Activated CD4-positive, alpha-beta memory T cell treated with anti-CD3 and anti-CD28 coated beads, Interleukin-2, amount 10 ng/mL, durations not matched to agents 7 days and 5 days (primary cell): ENCODE results near the gene SESTD1. TPM values are rescaled to one million over a fixed set of nuclear protein-coding genes. Genes with fewer than 3 reads are reported as not detected.

Experiments
- CTCF ChIA-PET: fragments of 350-600 bp; sonication (Branson Sonifier 250); formaldehyde crosslinking; loops from one replicate; lab custom pipeline; 2021; ENCODE audit warnings: antibody characterized with exemption, inconsistent platforms; lab: Charles Lee
- POLR2A ChIA-PET: fragments of 350-600 bp; sonication (Branson Sonifier 250); formaldehyde crosslinking; loops from one replicate; lab custom pipeline; 2021; ENCODE audit warnings: antibody characterized with exemption; lab: Charles Lee
- DNase-seq: peaks from one replicate; pipeline ENCODE4 v3.0.0-alpha.2; 2020
- H3K27ac Mint-ChIP-seq: one replicate; pipeline ENCODE4 v1.8.0; 2021; ENCODE audit warnings: mild to moderate bottlenecking, mixed read lengths
- H3K27me3 Mint-ChIP-seq: one replicate; pipeline ENCODE4 v1.8.0; 2021; ENCODE audit warnings: mixed read lengths
- H3K36me3 Mint-ChIP-seq: one replicate; pipeline ENCODE4 v1.8.0; 2021; ENCODE audit warnings: low read depth, mixed read lengths
- H3K4me1 Mint-ChIP-seq: one replicate; pipeline ENCODE4 v1.8.0; 2021; ENCODE audit warnings: mixed read lengths
- H3K4me3 Mint-ChIP-seq: one replicate; pipeline ENCODE4 v1.8.0; 2021; ENCODE audit warnings: mild to moderate bottlenecking, mixed read lengths
- H3K9me3 Mint-ChIP-seq: one replicate; pipeline ENCODE4 v1.8.0; 2021; ENCODE audit warnings: mixed read lengths
- total RNA-seq, 2 experiments: library from RNA; stranded (reverse); gene quantifications; one replicate each; pipeline ENCODE4 v1.2.3, GENCODE V29; 2021

SESTD1 gene, protein sequence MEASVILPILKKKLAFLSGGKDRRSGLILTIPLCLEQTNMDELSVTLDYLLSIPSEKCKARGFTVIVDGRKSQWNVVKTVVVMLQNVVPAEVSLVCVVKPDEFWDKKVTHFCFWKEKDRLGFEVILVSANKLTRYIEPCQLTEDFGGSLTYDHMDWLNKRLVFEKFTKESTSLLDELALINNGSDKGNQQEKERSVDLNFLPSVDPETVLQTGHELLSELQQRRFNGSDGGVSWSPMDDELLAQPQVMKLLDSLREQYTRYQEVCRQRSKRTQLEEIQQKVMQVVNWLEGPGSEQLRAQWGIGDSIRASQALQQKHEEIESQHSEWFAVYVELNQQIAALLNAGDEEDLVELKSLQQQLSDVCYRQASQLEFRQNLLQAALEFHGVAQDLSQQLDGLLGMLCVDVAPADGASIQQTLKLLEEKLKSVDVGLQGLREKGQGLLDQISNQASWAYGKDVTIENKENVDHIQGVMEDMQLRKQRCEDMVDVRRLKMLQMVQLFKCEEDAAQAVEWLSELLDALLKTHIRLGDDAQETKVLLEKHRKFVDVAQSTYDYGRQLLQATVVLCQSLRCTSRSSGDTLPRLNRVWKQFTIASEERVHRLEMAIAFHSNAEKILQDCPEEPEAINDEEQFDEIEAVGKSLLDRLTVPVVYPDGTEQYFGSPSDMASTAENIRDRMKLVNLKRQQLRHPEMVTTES
- total RNA-seq, result 10 to 100 TPM; 13.8 to 14.7 TPM

DNA sequence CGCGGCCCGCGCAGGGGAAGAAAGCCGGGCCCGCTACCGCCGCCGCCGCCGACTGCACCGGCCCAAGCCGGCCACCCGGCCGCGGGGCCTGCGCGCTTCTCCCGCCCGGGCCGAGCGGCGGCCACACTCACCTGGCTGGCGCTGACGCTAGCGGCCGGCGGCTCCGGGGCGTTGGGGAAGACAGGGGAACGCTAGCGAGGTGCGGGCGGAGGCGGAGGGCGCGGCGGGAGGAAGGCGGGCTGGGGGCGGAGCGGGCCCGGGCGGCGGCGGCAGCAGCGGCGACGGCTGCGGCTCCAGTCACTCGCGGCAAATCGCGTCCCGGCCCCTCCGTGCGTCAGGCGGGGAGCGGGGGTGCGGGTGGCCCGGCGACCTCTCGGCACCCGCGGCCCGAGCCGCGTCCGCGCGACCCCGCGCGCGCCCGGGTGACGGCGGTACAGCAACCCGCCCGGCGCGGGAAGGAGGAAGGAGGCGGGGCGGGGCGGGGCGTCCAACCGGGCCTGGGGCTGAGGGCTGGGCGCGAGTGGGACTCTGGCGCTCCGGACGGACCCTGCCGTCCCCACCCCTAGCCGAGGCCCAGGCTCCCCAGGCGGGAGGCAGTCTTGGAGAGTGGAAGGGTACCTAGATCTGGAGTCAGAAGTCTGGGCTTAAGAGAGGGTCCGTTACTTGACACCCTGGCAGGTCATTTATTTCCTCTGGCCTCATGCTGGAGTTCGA lies at the start of gene SESTD1:
SESTD1 (minus strand) TSS at position 465 of the 714 bp plus-strand sequence. CDS start 72,991 bp downstream, outside the sequence.
- Mint-ChIP-seq H3K9me3 (no peaks in the 10 kb centered on the region), H3K27ac (peak within 1 kb of the TSS; percentile 38), H3K27me3 (peaks cover 23% of the 10 kb centered on the region), H3K4me1 (peaks cover 24% of the 10 kb centered on the region), H3K4me3 (peak within 1 kb of the TSS; percentile 80), H3K36me3 (peaks cover 11% of the 10 kb centered on the region)
- POLR2A ChIA-PET, result no interaction called here
- DNase-seq, result peak; percentile 49
- CTCF ChIA-PET, result no interaction called here

DNA sequence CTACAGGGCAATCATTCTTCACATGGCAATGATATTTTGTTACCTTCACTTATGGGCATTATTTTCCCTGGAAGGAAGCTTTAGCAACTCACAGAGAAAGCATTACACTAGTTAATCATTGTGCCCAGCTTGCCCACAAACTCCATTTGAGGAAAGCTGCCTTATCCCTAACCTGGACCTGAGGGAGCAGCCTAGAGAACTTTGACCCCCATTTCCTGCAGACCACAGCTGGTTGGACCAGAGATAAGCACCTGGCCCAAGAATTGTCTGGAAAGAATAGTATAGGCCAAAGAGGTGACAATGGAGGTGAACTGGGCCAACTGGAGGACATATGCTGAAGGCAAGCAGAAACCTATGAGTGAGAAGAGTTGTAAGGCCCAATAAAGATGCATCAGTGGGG lies 48.4 kb upstream of the SESTD1 start:
- ChIA-PET CTCF (no interaction called here), POLR2A (no interaction called here)
- Mint-ChIP-seq H3K27ac (no peak overlapping the region), H3K4me3 (no peak overlapping the region), H3K9me3 (no peaks in the 10 kb centered on the region), H3K27me3 (no peaks in the 10 kb centered on the region), H3K36me3 (no peaks in the 10 kb centered on the region), H3K4me1 (no peaks in the 10 kb centered on the region)
- no peak for DNase-seq

DNA sequence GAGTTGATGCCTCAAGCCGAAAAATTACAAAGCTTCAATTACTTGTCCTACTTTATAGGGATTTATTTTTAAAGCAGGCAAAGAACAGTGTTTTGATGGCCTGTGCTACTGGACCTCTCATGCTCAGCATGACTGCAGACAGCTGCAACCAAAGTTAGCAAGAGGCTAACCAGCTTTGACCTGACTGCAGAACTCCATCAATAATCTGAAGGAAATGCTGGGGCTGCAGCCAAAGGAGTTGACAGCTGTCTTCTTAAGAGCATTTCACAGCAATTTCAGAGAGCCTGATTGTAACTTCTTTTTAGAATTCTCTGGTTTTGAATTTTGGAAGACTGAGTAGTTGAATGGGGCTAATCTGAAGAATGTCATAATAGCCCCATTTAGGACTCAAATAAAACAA lies 46.5 kb upstream of the SESTD1 start:
- Mint-ChIP-seq H3K4me3 (no peak overlapping the region), H3K27ac (no peak overlapping the region), H3K4me1 (no peaks in the 10 kb centered on the region), H3K9me3 (no peaks in the 10 kb centered on the region), H3K36me3 (no peaks in the 10 kb centered on the region), H3K27me3 (no peaks in the 10 kb centered on the region)
- POLR2A ChIA-PET, result no interaction called here
- CTCF ChIA-PET, result no interaction called here
- no peak for DNase-seq

DNA sequence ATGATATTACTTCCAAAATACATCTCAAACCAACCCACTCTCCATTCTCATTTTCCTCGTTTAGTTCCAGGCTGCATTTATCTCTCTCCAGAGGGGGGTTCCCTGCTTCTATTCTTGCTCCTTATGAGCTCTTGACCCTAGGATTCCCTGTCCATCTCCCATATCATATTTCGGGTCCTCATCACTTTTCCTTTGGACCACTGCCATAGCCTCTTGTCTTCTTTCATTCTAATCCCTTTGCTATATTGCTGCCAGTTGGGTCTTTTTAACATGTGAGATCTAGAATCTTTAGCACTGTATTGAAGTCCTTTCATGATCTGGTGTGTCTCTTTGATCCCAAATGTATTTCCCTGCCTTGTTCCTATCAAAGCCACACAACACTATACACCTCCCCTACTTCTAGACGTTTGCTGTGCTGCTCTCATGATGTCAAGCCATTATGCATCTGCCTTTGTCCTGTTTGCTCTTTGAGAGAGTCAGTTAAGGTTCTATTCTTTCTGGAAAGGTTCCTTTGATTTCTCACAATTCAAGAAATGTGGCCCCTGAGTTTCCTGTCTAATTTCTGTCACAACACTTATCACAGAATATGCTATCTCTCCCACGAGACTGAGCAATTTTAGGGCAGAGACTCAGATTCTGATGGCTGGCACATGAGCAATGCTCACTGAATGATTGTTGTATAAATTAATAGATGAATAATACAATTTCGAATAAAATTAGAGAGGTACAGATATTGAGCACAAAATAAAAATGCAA lies 43.2 kb upstream of the SESTD1 start:
- Mint-ChIP-seq H3K36me3 (no peaks in the 10 kb centered on the region), H3K9me3 (no peaks in the 10 kb centered on the region), H3K4me3 (no peak overlapping the region), H3K27me3 (no peaks in the 10 kb centered on the region), H3K4me1 (no peaks in the 10 kb centered on the region), H3K27ac (no peak overlapping the region)
- CTCF ChIA-PET, result no interaction called here
- DNase-seq, result no peak
- POLR2A ChIA-PET, result no interaction called here

DNA sequence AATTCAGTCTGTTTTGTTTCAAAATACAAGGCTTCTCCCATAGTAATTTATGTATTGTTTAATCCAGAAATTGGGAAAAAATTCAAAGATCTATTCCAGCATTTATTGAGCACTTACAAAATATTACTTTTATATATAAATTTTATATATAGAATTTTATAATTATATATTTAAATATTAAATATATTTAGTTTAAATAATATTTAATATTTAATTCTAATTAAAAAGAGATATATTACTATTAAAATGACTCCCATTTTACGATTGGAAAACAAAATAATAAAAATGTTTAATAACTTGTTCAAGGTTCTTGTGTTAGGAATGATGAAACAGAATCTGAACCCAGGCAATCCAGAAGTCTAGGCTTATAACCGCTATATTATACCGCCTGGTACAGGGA lies 40.5 kb upstream of the SESTD1 start:
- no peaks in the 10 kb centered on the region for H3K4me1 Mint-ChIP-seq
- no peaks in the 10 kb centered on the region for H3K36me3 Mint-ChIP-seq
- H3K27ac Mint-ChIP-seq, result no peak overlapping the region
- no peak for DNase-seq
- no peak overlapping the region for H3K4me3 Mint-ChIP-seq
- ChIA-PET CTCF (no interaction called here), POLR2A (no interaction called here)
- H3K27me3 Mint-ChIP-seq, result peaks cover 2% of the 10 kb centered on the region
- no peaks in the 10 kb centered on the region for H3K9me3 Mint-ChIP-seq

DNA sequence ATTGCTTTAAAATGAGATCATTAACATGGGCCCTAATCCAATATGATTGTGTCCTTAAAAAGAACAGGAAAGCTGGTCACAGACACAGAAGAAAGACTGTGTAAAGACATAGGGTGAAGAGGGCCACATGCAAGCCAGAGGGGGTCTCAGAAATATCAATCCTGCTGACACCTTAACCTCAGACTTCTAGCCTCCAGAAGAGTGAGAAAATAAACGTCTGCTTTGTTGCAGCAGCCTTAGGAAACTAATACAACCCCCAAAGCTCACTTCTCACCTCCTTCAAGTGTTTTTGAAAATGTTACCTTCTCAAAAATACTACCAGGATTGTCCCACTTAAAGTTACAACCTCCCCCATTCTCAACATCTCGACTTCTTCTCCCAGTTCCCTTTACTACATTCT lies 39.8 kb upstream of the SESTD1 start:
- no peaks in the 10 kb centered on the region for H3K4me1 Mint-ChIP-seq
- no peak overlapping the region for H3K4me3 Mint-ChIP-seq
- H3K27ac Mint-ChIP-seq, result no peak overlapping the region
- CTCF ChIA-PET, result no interaction called here
- DNase-seq, result no peak
- H3K36me3 Mint-ChIP-seq, result no peaks in the 10 kb centered on the region
- peaks cover 2% of the 10 kb centered on the region for H3K27me3 Mint-ChIP-seq
- POLR2A ChIA-PET, result no interaction called here
- H3K9me3 Mint-ChIP-seq, result no peaks in the 10 kb centered on the region

DNA sequence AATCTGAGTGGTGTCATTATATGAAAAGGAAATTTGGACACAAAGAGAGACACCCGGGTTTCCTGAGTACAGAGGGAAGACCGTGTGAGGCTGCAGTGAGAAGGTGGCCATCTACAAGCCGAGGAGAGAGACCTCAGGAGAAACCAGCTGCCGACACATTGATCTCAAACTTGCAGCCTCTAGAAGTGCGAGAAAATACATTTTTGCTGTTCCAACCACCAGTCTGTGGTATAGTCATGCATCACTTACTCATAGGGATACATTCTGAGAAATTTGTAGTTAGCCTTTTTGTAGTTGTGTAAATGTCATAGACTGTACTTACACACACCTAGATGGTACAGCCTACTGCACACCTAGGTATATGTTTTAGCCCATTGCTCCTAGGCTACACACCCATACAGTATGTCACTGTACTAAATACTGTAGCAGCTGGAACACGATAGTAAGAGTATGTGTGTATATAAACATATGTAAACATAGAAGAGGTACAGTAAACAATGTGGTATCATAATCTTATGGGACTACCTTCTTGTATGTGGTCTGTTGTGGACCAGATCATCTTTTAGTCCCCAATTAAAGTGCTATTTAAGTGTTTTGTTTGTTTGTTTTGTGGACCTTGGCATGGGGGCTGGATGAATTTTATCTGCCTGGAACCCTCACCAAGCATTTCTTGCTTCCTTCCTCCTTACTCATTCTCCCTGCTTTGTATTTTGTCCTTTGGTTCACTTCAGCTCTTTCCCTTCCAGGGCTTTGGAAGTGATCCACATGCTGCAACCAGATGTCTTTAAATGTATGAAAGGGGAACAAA lies 38.3 kb upstream of the SESTD1 start:
- no peak for DNase-seq
- H3K4me1 Mint-ChIP-seq, result no peaks in the 10 kb centered on the region
- POLR2A ChIA-PET, result no interaction called here

DNA sequence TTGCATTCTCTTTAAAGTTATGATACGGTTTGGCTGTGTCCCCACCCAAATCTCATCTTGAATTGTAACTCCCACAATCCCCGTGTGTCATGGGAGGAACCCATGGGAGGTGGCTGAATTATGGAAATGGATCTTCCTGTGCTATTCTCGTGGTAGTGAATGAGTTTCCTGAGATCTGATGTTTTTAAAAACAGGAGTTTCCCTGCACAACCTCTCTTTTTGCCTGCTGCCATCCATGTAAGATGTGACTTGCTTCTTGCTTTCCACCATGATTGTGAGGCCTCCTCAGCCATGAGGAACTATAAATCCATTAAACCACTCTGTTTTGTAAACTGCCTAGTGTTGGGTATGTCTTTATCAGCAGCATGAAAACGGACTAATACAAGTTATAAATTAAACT lies 37.5 kb upstream of the SESTD1 start:
- peaks cover 2% of the 10 kb centered on the region for H3K27me3 Mint-ChIP-seq
- H3K27ac Mint-ChIP-seq, result no peak overlapping the region
- H3K4me3 Mint-ChIP-seq, result no peak overlapping the region
- no peaks in the 10 kb centered on the region for H3K9me3 Mint-ChIP-seq
- no peak for DNase-seq
- CTCF ChIA-PET, result no interaction called here
- no peaks in the 10 kb centered on the region for H3K36me3 Mint-ChIP-seq
- POLR2A ChIA-PET, result no interaction called here
- no peaks in the 10 kb centered on the region for H3K4me1 Mint-ChIP-seq

More for the DNA sequence above, 38.3 kb upstream of the SESTD1 start:
- Mint-ChIP-seq H3K4me3 (no peak overlapping the region), H3K9me3 (no peaks in the 10 kb centered on the region), H3K27ac (no peak overlapping the region), H3K27me3 (peaks cover 2% of the 10 kb centered on the region), H3K36me3 (no peaks in the 10 kb centered on the region)
- CTCF ChIA-PET, result no interaction called here

DNA sequence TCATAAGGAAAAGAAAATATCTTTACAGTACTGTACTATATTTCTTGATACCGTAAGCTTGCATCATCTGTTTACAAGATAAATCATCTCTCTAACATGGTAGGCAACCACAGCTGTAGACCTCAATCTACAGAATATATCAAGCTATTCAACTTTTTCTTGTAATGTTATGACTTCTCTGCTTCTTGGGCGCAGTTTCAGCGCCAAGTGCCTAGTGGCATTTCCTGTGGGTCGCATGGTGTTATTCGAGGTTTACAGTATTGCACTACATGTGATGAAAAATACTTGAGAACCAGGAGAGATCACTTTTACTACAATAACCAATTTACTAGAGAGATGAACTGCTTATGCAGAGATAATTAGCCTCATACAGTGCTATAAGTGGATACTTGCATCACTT lies 34.0 kb upstream of the SESTD1 start:
- no peak overlapping the region for H3K27ac Mint-ChIP-seq
- no peak for DNase-seq
- H3K4me3 Mint-ChIP-seq, result no peak overlapping the region
- POLR2A ChIA-PET, result no interaction called here
- CTCF ChIA-PET, result no interaction called here
- no peaks in the 10 kb centered on the region for H3K4me1 Mint-ChIP-seq
- no peaks in the 10 kb centered on the region for H3K36me3 Mint-ChIP-seq
- peaks cover 2% of the 10 kb centered on the region for H3K27me3 Mint-ChIP-seq
- H3K9me3 Mint-ChIP-seq, result no peaks in the 10 kb centered on the region

DNA sequence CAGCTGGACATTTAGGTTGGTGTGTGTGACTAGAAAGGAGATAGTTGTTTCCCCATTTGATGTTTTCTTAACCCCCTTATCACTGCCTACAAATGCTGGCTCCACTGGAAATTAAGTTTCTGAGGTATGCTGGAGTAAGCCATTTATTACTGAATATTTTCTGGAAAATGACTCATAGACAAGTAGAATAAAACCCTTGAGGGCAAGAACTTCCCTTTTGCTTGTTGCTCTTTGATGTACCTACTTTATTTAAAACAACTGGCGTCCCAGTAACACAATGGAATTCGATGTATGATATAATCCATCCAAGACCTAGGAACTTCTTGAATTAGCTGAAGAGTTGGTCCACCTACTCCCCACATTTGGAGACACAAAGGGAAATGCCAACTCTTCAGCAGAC lies 33.3 kb upstream of the SESTD1 start:
- Mint-ChIP-seq H3K9me3 (no peaks in the 10 kb centered on the region), H3K27me3 (peaks cover 2% of the 10 kb centered on the region), H3K36me3 (no peaks in the 10 kb centered on the region), H3K4me3 (no peak overlapping the region), H3K4me1 (no peaks in the 10 kb centered on the region), H3K27ac (no peak overlapping the region)
- POLR2A ChIA-PET, result no interaction called here
- DNase-seq, result no peak
- CTCF ChIA-PET, result no interaction called here

DNA sequence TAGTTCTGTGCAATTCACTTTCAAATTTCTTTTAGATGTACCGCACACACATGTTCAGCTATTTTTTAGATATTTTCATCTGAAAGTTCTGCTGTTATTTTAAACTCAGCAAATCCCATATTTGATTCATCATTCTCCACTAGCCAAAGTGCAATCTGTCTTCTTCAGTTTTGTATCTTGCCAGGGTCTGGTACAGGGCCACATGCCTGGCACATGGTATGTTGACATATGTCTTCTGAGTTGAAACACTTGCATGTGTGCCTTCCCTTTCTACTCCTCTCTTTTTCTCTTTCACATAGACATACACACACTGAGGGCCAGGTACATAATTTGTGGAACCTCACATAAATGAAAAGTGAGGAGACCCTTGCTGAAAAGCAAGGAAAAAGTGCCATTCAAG lies 25.7 kb upstream of the SESTD1 start:
- no peaks in the 10 kb centered on the region for H3K4me1 Mint-ChIP-seq
- no peak overlapping the region for H3K27ac Mint-ChIP-seq
- H3K9me3 Mint-ChIP-seq, result peaks cover 2% of the 10 kb centered on the region
- no peak overlapping the region for H3K4me3 Mint-ChIP-seq
- POLR2A ChIA-PET, result no interaction called here
- CTCF ChIA-PET, result no interaction called here
- DNase-seq, result no peak
- no peaks in the 10 kb centered on the region for H3K36me3 Mint-ChIP-seq
- no peaks in the 10 kb centered on the region for H3K27me3 Mint-ChIP-seq

DNA sequence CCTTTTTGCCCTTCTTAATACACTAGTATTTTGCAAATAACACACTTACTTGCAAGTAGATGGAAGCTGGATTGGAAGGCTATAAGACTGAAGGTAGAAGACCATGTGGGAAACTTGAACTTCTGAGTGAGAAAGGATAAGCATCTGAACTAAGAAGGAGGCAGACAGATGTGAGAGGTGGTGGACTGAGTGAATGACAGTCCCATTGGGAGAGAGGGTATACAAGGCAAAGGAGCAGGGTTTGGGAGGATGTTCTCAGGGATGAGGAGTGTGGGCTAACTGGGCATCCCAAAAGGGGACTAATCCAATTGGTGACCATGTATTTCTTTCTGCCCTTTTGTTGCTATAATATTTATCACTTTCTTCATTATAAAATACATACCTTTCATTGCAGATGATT lies 20.4 kb upstream of the SESTD1 start:
- ChIA-PET CTCF (no interaction called here), POLR2A (no interaction called here)
- H3K4me1 Mint-ChIP-seq, result no peaks in the 10 kb centered on the region
- no peaks in the 10 kb centered on the region for H3K36me3 Mint-ChIP-seq
- no peak overlapping the region for H3K4me3 Mint-ChIP-seq
- no peak for DNase-seq
- H3K27me3 Mint-ChIP-seq, result peaks cover 9% of the 10 kb centered on the region
- no peak overlapping the region for H3K27ac Mint-ChIP-seq
- H3K9me3 Mint-ChIP-seq, result peaks cover 2% of the 10 kb centered on the region
